SU-DHL-6 (cell line): ENCODE measurements around the gene HCN4.

Source experiments
- EZH2phosphoT487 ChIP-seq: fragments of 200-600 bp; sonication (generic), shearing (Covaris generic); conservative IDR thresholded peaks from 2 replicates; pipeline ENCODE4 v1.6.1; 2018; ENCODE audit warnings: mild to moderate bottlenecking, antibody characterized with exemption, low read length, moderate library complexity, mixed read lengths
- TF ChIP-seq, protein P1 (sequence below): fragments of 200-600 bp; sonication (generic); IDR thresholded peaks from one replicate; pipeline ENCODE4 v1.5.1; 2017; ENCODE audit warnings: antibody characterized with exemption, mild to moderate bottlenecking, low read length, moderate library complexity; ENCODE audit not compliant: insufficient read depth, poor library complexity, severe bottlenecking

- TF ChIP-seq, protein P1, sequence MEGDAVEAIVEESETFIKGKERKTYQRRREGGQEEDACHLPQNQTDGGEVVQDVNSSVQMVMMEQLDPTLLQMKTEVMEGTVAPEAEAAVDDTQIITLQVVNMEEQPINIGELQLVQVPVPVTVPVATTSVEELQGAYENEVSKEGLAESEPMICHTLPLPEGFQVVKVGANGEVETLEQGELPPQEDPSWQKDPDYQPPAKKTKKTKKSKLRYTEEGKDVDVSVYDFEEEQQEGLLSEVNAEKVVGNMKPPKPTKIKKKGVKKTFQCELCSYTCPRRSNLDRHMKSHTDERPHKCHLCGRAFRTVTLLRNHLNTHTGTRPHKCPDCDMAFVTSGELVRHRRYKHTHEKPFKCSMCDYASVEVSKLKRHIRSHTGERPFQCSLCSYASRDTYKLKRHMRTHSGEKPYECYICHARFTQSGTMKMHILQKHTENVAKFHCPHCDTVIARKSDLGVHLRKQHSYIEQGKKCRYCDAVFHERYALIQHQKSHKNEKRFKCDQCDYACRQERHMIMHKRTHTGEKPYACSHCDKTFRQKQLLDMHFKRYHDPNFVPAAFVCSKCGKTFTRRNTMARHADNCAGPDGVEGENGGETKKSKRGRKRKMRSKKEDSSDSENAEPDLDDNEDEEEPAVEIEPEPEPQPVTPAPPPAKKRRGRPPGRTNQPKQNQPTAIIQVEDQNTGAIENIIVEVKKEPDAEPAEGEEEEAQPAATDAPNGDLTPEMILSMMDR, result no peak
- TF ChIP-seq EZH2phosphoT487, result no peak
Observed at GRCh38 chr15:73335471-73335870, 33.3 kb downstream of the HCN4 start.
